ENCODE results near the gene TPM4. TPM values are rescaled to one million over a fixed set of nuclear protein-coding genes. Genes with fewer than 3 reads are reported as not detected.
A peak's percentile ranks its signal among the peaks of the same experiment; 100 is the strongest.

Gene TPM4
- total RNA-seq, 1 donor from 2014 or later, result 357 TPM

GRCh38 chr19:16104722-16105121, 28.4 kb downstream of the TPM4 start:
- H3K36me3 Mint-ChIP-seq (ENCODE audit: low read depth), result peaks cover 10% of the 10 kb centered on the region
- peak overlapping the region; percentile 35 for H3K27ac Mint-ChIP-seq (ENCODE audit: unreplicated experiment)
- H3K4me1 Mint-ChIP-seq, result peaks cover 3% of the 10 kb centered on the region
- no peak overlapping the region for H3K4me3 Mint-ChIP-seq
- TF ChIP-seq CTCF (conservative IDR thresholded peaks at IDR 0.05), result no peak
- no peaks in the 10 kb centered on the region for H3K27me3 Mint-ChIP-seq (ENCODE audit: low read depth)
- H3K9me3 Mint-ChIP-seq, result no peaks in the 10 kb centered on the region
- DNase-seq (ENCODE audit: low read depth, low spot score), result no peak

- H3K27ac Mint-ChIP-seq (ENCODE audit: unreplicated experiment), result peak overlapping the region; percentile 32
- DNase-seq (ENCODE audit: low read depth, low spot score), result no peak
- H3K4me1 Mint-ChIP-seq, result peaks cover 6% of the 10 kb centered on the region
- H3K36me3 Mint-ChIP-seq (ENCODE audit: low read depth), result peaks cover 7% of the 10 kb centered on the region
- no peak overlapping the region for H3K4me3 Mint-ChIP-seq
- no peaks in the 10 kb centered on the region for H3K9me3 Mint-ChIP-seq
- H3K27me3 Mint-ChIP-seq (ENCODE audit: low read depth), result no peaks in the 10 kb centered on the region
- TF ChIP-seq CTCF (conservative IDR thresholded peaks at IDR 0.05), result no peak
Observed at GRCh38 chr19:16106121-16106520, 29.8 kb downstream of the TPM4 start.

- DNase-seq (ENCODE audit: low read depth, low spot score), result peak; percentile 100
- peaks cover 21% of the 10 kb centered on the region for H3K4me1 Mint-ChIP-seq
- H3K27me3 Mint-ChIP-seq (ENCODE audit: low read depth), result no peaks in the 10 kb centered on the region
- peak within 1 kb of the TSS; percentile 97 for H3K27ac Mint-ChIP-seq (ENCODE audit: unreplicated experiment)
- H3K36me3 Mint-ChIP-seq (ENCODE audit: low read depth), result no peaks in the 10 kb centered on the region
- H3K9me3 Mint-ChIP-seq, result no peaks in the 10 kb centered on the region
- TF ChIP-seq CTCF (conservative IDR thresholded peaks at IDR 0.05), result peak; percentile 95
- H3K4me3 Mint-ChIP-seq, result peak within 1 kb of the TSS; percentile 100
Observed at GRCh38 chr19:16111160-16111908, 35.0 kb downstream of the TPM4 start, which contains the start of gene RAB8A. TSS of gene RAB8A (plus strand) at chr19:16111889. CDS start at chr19:16111902, 13 bp downstream.

- TF ChIP-seq CTCF (conservative IDR thresholded peaks at IDR 0.05), result no peak
Observed at GRCh38 chr19:16111909-16112752, 35.8 kb downstream of the TPM4 start.

GRCh38 chr19:16112778-16113177, 36.5 kb downstream of the TPM4 start:
- DNase-seq (ENCODE audit: low read depth, low spot score), result no peak
- Mint-ChIP-seq H3K36me3 (ENCODE audit: low read depth) (no peaks in the 10 kb centered on the region), H3K27ac (ENCODE audit: unreplicated experiment) (peak overlapping the region; percentile 62), H3K4me3 (peak overlapping the region; percentile 100), H3K27me3 (ENCODE audit: low read depth) (no peaks in the 10 kb centered on the region), H3K9me3 (no peaks in the 10 kb centered on the region), H3K4me1 (peaks cover 21% of the 10 kb centered on the region)
- TF ChIP-seq CTCF (conservative IDR thresholded peaks at IDR 0.05), result no peak

More at GRCh38 chr19:16111909-16112752, 35.8 kb downstream of the TPM4 start:
- Mint-ChIP-seq H3K27ac (ENCODE audit: unreplicated experiment) (peak overlapping the region; percentile 97), H3K9me3 (no peaks in the 10 kb centered on the region), H3K27me3 (ENCODE audit: low read depth) (no peaks in the 10 kb centered on the region), H3K36me3 (ENCODE audit: low read depth) (no peaks in the 10 kb centered on the region), H3K4me1 (peaks cover 21% of the 10 kb centered on the region), H3K4me3 (peak overlapping the region; percentile 100)
- no peak for DNase-seq (ENCODE audit: low read depth, low spot score)

Measured in neural crest cell (in vitro differentiated cells).